ENCODE data around the gene TBL1X. TPM values are rescaled to one million over a fixed set of nuclear protein-coding genes. Genes with fewer than 3 reads are reported as not detected.
A peak's percentile ranks its signal among the peaks of the same experiment; 100 is the strongest.

Gene TBL1X
- total and polyA plus RNA-seq, 4 donors, result 10.1 to 16.0 (median 13.5) TPM

DNA sequence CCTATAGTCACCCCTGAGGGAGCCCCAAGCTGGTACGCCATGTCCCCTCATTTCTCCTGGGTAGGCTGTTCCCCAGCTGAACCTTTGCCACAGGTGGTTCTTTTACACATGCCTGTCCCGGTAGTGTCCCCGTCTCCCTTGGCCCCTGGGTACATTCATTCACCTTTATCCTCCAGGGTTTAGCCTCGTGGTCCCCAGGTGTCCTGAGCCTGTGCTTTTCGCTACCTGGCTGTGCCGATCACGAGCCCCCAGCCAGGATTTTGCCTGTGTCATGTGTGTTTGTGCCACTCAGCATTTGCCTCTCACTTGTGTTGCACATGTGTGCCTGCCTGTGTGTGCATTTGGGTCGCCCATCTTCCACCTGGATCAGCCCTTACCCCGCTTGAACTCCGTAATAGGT is 243.2 kb downstream of the TBL1X start:
- WGBS (ENCODE audit: insufficient coverage), result 93% methylated on average over 7 of the region's 10 CpGs

DNA sequence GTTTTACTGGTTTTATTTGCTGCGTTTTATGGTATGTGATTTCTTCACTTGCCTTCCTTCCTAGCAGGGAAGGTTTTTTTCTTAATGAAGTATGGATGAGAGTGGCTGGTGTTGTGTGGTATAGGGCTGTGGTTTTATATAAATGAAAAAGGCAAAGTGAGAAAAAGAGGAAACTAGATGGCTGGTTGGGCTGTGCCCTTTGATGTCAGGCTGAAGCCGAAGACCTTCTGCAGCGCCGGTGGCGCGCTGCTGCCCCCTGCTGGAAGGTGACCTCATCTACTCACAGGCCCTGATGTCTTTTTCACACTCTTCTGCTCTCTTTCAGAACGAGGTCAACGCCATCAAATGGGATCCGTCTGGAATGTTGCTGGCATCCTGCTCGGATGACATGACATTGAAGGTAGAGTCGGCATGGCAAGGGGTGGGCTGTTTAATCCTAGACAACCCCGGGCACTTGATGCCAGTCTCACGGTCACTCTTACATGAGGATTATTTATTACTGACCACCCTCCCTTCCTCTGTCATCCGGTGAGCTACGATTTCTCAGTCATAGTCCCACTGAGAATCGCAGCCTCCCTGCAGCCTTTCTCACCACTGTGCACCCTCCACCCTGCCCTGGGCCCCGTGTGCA is 244.2 kb downstream of the TBL1X start:
- H3K27ac ChIP-seq (ENCODE audit: low read depth, low read length), result no peak overlapping the region
- no peaks in the 10 kb centered on the region for H3K4me1 ChIP-seq (ENCODE audit: control insufficient read depth, insufficient read depth, low read length)
- DNase-seq (ENCODE audit: low read depth in 4 of 6, low spot score in 6 of 6), result peak; percentile 33 to 88 (median 64)
- H3K9me3 ChIP-seq (ENCODE audit: control insufficient read depth, insufficient read depth, low read length), result peaks cover 3% of the 10 kb centered on the region
- H3K4me3 ChIP-seq (ENCODE audit: low read depth, low read length), result no peak overlapping the region
- H3K27me3 ChIP-seq (ENCODE audit: control insufficient read depth, insufficient read depth, low read length), result no peaks in the 10 kb centered on the region
- peaks cover 22% of the 10 kb centered on the region for H3K36me3 ChIP-seq (ENCODE audit: control insufficient read depth, insufficient read depth, low read length)
- 24% methylated on average over 15 of the region's 17 CpGs for WGBS (ENCODE audit: insufficient coverage)

More for the DNA sequence above, 243.2 kb downstream of the TBL1X start:
- H3K4me3 ChIP-seq (ENCODE audit: low read depth, low read length), result no peak overlapping the region
- H3K9me3 ChIP-seq (ENCODE audit: control insufficient read depth, insufficient read depth, low read length), result peaks cover 3% of the 10 kb centered on the region
- no peaks in the 10 kb centered on the region for H3K27me3 ChIP-seq (ENCODE audit: control insufficient read depth, insufficient read depth, low read length)
- no peaks in the 10 kb centered on the region for H3K4me1 ChIP-seq (ENCODE audit: control insufficient read depth, insufficient read depth, low read length)
- H3K36me3 ChIP-seq (ENCODE audit: control insufficient read depth, insufficient read depth, low read length), result peaks cover 15% of the 10 kb centered on the region
- H3K27ac ChIP-seq (ENCODE audit: low read depth, low read length), result no peak overlapping the region
- no peak for DNase-seq (ENCODE audit: low read depth in 4 of 6, low spot score in 6 of 6)

- DNase-seq (ENCODE audit: low read depth in 4 of 6, low spot score in 6 of 6), result no peak
- Histone ChIP-seq H3K27me3 (ENCODE audit: control insufficient read depth, insufficient read depth, low read length) (no peaks in the 10 kb centered on the region), H3K4me1 (ENCODE audit: control insufficient read depth, insufficient read depth, low read length) (no peaks in the 10 kb centered on the region), H3K4me3 (ENCODE audit: low read depth, low read length) (no peak overlapping the region), H3K36me3 (ENCODE audit: control insufficient read depth, insufficient read depth, low read length) (peaks cover 28% of the 10 kb centered on the region), H3K27ac (ENCODE audit: low read depth, low read length) (no peak overlapping the region), H3K9me3 (ENCODE audit: control insufficient read depth, insufficient read depth, low read length) (no peaks in the 10 kb centered on the region)
- WGBS (ENCODE audit: insufficient coverage), result no CpG with 5 or more reads among the region's 8 CpGs
Measured at GRCh38 chrX:9710332-9710731, 245.5 kb downstream of the TBL1X start.

DNA sequence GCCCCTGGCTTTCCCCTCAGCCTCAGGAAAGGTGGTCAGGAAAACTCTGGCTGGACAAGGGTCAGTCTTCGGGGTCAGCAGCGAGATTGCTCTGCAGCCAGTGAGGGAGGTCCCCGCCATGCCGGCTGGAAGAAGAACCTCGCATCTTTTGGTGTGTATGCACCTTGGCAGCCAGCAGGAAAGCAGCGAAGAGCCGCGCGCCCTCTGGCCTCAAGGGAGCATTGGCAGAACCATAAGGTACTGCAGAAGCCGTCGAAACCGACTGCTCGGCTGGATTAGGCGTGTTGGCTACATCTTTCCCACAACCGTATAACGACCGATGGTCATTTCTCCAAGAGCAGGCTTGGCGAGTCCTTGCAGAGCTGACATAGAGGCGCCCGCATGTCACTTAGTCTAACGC is 252.5 kb downstream of the TBL1X start:
- no peaks in the 10 kb centered on the region for H3K27me3 ChIP-seq (ENCODE audit: control insufficient read depth, insufficient read depth, low read length)
- no peaks in the 10 kb centered on the region for H3K4me1 ChIP-seq (ENCODE audit: control insufficient read depth, insufficient read depth, low read length)
- no peak overlapping the region for H3K27ac ChIP-seq (ENCODE audit: low read depth, low read length)
- WGBS (ENCODE audit: insufficient coverage), result 94% methylated on average over 18 of the region's 21 CpGs
- no peak overlapping the region for H3K4me3 ChIP-seq (ENCODE audit: low read depth, low read length)
- peaks cover 34% of the 10 kb centered on the region for H3K36me3 ChIP-seq (ENCODE audit: control insufficient read depth, insufficient read depth, low read length)
- no peak for DNase-seq (ENCODE audit: low read depth in 4 of 6, low spot score in 6 of 6)
- peaks cover 2% of the 10 kb centered on the region for H3K9me3 ChIP-seq (ENCODE audit: control insufficient read depth, insufficient read depth, low read length)

- Histone ChIP-seq H3K4me1 (ENCODE audit: control insufficient read depth, insufficient read depth, low read length) (no peaks in the 10 kb centered on the region), H3K27ac (ENCODE audit: low read depth, low read length) (no peak overlapping the region), H3K36me3 (ENCODE audit: control insufficient read depth, insufficient read depth, low read length) (peaks cover 2% of the 10 kb centered on the region), H3K27me3 (ENCODE audit: control insufficient read depth, insufficient read depth, low read length) (no peaks in the 10 kb centered on the region), H3K4me3 (ENCODE audit: low read depth, low read length) (no peak overlapping the region), H3K9me3 (ENCODE audit: control insufficient read depth, insufficient read depth, low read length) (peaks cover 11% of the 10 kb centered on the region)
- DNase-seq (ENCODE audit: low read depth in 4 of 6, low spot score in 6 of 6), result no peak
- 88% methylated on average over 1 of the region's 2 CpGs for WGBS (ENCODE audit: insufficient coverage)
Measured at GRCh38 chrX:9724711-9725110, 259.9 kb downstream of the TBL1X start.

DNA sequence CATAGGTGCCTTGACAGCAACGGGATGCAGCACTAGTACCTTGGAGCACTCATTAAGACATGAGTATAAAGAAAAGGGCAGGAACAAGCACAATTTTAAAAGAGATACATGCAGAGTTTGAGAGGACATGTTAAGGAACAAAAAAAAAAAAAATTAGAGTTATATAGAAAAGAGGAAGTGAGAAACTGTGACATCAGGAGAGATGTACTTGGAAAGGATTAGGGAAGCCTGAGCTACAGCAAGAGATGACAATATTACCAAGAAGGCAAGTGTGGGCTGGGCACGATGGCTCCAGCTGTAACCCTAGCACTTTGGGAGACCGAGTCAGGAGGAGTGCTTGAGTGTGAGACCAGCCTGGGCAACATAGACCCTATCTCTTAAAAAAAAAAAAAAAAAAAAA is 263.4 kb downstream of the TBL1X start:
- no peak for DNase-seq (ENCODE audit: low read depth in 4 of 6, low spot score in 6 of 6)
- Histone ChIP-seq H3K4me3 (ENCODE audit: low read depth, low read length) (no peak overlapping the region), H3K36me3 (ENCODE audit: control insufficient read depth, insufficient read depth, low read length) (no peaks in the 10 kb centered on the region), H3K27me3 (ENCODE audit: control insufficient read depth, insufficient read depth, low read length) (peaks cover 2% of the 10 kb centered on the region), H3K27ac (ENCODE audit: low read depth, low read length) (no peak overlapping the region), H3K4me1 (ENCODE audit: control insufficient read depth, insufficient read depth, low read length) (no peaks in the 10 kb centered on the region), H3K9me3 (ENCODE audit: control insufficient read depth, insufficient read depth, low read length) (peaks cover 10% of the 10 kb centered on the region)
- WGBS (ENCODE audit: insufficient coverage), result 91% methylated on average over 1 of the region's 3 CpGs

DNA sequence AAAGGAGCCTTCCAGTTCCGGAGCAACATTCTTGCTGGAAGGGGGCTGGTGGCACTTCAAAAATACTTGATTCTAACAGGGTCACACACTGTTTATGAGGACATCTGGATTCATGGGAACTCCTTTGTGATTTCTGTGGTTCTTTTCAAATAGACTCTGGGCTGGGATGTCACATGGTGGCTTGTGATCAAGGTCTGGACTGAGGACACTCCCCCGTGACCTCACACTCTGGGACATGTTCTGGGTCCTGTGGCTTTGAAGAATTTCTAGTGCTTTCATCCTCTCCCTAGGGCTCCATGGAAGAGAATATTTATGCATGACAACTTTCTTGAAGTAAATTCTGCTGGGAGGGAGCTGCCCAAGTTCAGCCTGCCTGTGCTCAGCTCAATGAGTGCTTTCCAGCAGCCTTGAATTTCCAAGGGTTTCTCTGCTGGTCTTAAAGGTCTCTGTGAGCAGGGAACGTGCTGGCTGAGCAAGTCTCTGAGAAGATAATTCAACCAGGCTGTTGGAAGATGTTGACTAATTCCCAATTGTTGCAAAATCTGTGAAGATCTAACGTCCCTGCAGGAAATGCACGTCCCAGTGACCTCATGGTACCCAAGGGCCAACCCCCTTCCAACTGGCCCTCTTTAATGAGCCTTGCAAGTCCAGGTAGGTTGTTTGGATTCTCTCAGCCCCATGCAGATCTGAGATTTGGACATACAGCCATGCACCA is 264.5 kb downstream of the TBL1X start:
- peaks cover 2% of the 10 kb centered on the region for H3K27me3 ChIP-seq (ENCODE audit: control insufficient read depth, insufficient read depth, low read length)
- peak in 1 of 6 donors; percentile 20 for DNase-seq (ENCODE audit: low read depth in 4 of 6, low spot score in 6 of 6)
- H3K36me3 ChIP-seq (ENCODE audit: control insufficient read depth, insufficient read depth, low read length), result no peaks in the 10 kb centered on the region
- H3K4me1 ChIP-seq (ENCODE audit: control insufficient read depth, insufficient read depth, low read length), result no peaks in the 10 kb centered on the region
- peaks cover 10% of the 10 kb centered on the region for H3K9me3 ChIP-seq (ENCODE audit: control insufficient read depth, insufficient read depth, low read length)
- no peak overlapping the region for H3K27ac ChIP-seq (ENCODE audit: low read depth, low read length)
- 76% methylated on average over 4 of the region's 5 CpGs for WGBS (ENCODE audit: insufficient coverage)
- H3K4me3 ChIP-seq (ENCODE audit: low read depth, low read length), result no peak overlapping the region

DNA sequence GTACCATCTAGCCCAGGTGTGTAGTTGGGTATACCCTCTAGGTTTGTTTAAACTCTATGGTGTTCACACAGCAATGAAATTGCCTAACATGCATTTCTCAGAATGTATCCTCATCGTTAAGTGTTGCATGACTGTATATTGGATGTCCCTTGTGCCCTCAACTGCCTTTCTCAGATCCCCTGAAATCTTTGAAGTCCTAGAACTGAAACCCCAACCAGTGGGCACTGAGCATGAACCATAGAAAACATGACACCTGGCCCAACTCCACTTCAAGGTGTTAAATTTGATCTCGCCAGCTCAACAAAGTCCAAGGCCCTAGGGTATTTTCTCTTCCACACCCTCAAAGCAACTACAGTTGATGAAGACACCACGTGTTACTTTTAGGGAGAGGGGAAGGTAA is 265.2 kb downstream of the TBL1X start:
- Histone ChIP-seq H3K27me3 (ENCODE audit: control insufficient read depth, insufficient read depth, low read length) (peaks cover 2% of the 10 kb centered on the region), H3K4me1 (ENCODE audit: control insufficient read depth, insufficient read depth, low read length) (no peaks in the 10 kb centered on the region), H3K4me3 (ENCODE audit: low read depth, low read length) (no peak overlapping the region), H3K27ac (ENCODE audit: low read depth, low read length) (no peak overlapping the region), H3K36me3 (ENCODE audit: control insufficient read depth, insufficient read depth, low read length) (no peaks in the 10 kb centered on the region), H3K9me3 (ENCODE audit: control insufficient read depth, insufficient read depth, low read length) (peaks cover 10% of the 10 kb centered on the region)
- 80% methylated on average over 1 of the region's 3 CpGs for WGBS (ENCODE audit: insufficient coverage)
- DNase-seq (ENCODE audit: low read depth in 4 of 6, low spot score in 6 of 6), result no peak

GRCh38 chrX:9730752-9731151 is 265.9 kb downstream of the TBL1X start:
- H3K27me3 ChIP-seq (ENCODE audit: control insufficient read depth, insufficient read depth, low read length), result peaks cover 2% of the 10 kb centered on the region
- H3K9me3 ChIP-seq (ENCODE audit: control insufficient read depth, insufficient read depth, low read length), result peaks cover 10% of the 10 kb centered on the region
- no peak overlapping the region for H3K27ac ChIP-seq (ENCODE audit: low read depth, low read length)
- WGBS (ENCODE audit: insufficient coverage), result no CpG with 5 or more reads among the region's 1 CpG
- H3K36me3 ChIP-seq (ENCODE audit: control insufficient read depth, insufficient read depth, low read length), result no peaks in the 10 kb centered on the region
- H3K4me1 ChIP-seq (ENCODE audit: control insufficient read depth, insufficient read depth, low read length), result no peaks in the 10 kb centered on the region
- no peak for DNase-seq (ENCODE audit: low read depth in 4 of 6, low spot score in 6 of 6)
- no peak overlapping the region for H3K4me3 ChIP-seq (ENCODE audit: low read depth, low read length)

DNA sequence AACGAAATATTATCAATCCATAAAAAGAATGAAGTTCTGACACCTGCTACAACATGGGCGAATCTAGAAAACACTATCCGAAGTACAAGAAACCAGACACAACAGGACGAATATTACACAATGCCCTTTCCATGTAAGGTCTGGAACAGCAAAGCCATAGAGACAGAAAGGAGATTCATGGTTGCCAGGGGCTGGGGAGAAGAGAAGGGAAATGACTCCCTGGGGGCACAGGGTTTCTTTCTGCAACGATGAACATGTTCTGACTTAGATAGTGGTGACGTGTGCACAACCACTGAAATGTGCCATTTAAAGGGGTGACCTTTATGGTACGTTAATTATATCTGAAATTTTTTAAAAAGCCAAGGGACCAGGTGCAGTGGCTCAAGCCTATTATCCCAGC is 272.5 kb downstream of the TBL1X start:
- H3K4me3 ChIP-seq (ENCODE audit: low read depth, low read length), result no peak overlapping the region
- peaks cover 6% of the 10 kb centered on the region for H3K27me3 ChIP-seq (ENCODE audit: control insufficient read depth, insufficient read depth, low read length)
- DNase-seq (ENCODE audit: low read depth in 4 of 6, low spot score in 6 of 6), result no peak
- 40% methylated on average over 3 of the region's 7 CpGs for WGBS (ENCODE audit: insufficient coverage)
- no peaks in the 10 kb centered on the region for H3K36me3 ChIP-seq (ENCODE audit: control insufficient read depth, insufficient read depth, low read length)
- no peaks in the 10 kb centered on the region for H3K4me1 ChIP-seq (ENCODE audit: control insufficient read depth, insufficient read depth, low read length)
- H3K9me3 ChIP-seq (ENCODE audit: control insufficient read depth, insufficient read depth, low read length), result no peaks in the 10 kb centered on the region
- no peak overlapping the region for H3K27ac ChIP-seq (ENCODE audit: low read depth, low read length)

Measured in spinal cord (tissue), 10 donors.